Ascending aorta (tissue), 2 donors: ENCODE measurements around the gene PSMC2. TPM values are rescaled to one million over a fixed set of nuclear protein-coding genes. Genes with fewer than 3 reads are reported as not detected.

Source experiments
- DNase-seq, 2 donors: peaks; one replicate each; pipeline ENCODE4 v3.0.0-alpha.2; 2019; ENCODE audit warnings: low spot score in 2 of 2
- H3K27ac ChIP-seq, 2 donors: fragments of 200-600 bp; sonication (generic); one replicate each; pipeline ENCODE4 v1.5.1; 2016 to 2017; ENCODE audit warnings: mild to moderate bottlenecking in 1 of 2
- H3K27me3 ChIP-seq: fragments of 200-600 bp; sonication (generic); one replicate; pipeline ENCODE4 v1.5.1; 2017
- H3K36me3 ChIP-seq, 2 donors: fragments of 200-600 bp; sonication (generic); one replicate each; pipeline ENCODE4 v1.5.1; 2016
- H3K4me1 ChIP-seq, 2 donors: fragments of 200-600 bp; sonication (generic); one replicate each; pipeline ENCODE4 v1.5.1; 2016 to 2017; ENCODE audit warnings: mild to moderate bottlenecking in 1 of 2
- H3K4me3 ChIP-seq, 2 donors: fragments of 200-600 bp; sonication (generic); one replicate each; pipeline ENCODE4 v1.5.1; 2016 to 2017; ENCODE audit warnings: mild to moderate bottlenecking in 1 of 2
- H3K9me3 ChIP-seq, 2 donors: fragments of 200-600 bp; sonication (generic); one replicate each; pipeline ENCODE4 v1.5.1; 2016
- CTCF ChIP-seq, 3 experiments: fragments of 200-600 bp in 2 of 3; fragments of 450-650 bp in 1 of 3; sonication (generic) in 2 of 3; IDR thresholded peaks; one replicate each; pipeline ENCODE4 v1.5.1; 2016 to 2019; ENCODE audit warnings: antibody characterized with exemption in 3 of 3, mild to moderate bottlenecking in 1 of 3, moderate library complexity in 1 of 3
- intact Hi-C: fragments of 100-400 bp; cut with DNase I; formaldehyde crosslinking; loops from one replicate; pipeline ENCODE4 v1.15.1; 2023
- total RNA-seq: library from RNA; depleted of rRNA; stranded (reverse); fragments of >200 nt; gene quantifications from one replicate; pipeline ENCODE4 v1.1.0, GENCODE V29; 2016

PSMC2 gene
- total RNA-seq: 45.8 TPM

DNA sequence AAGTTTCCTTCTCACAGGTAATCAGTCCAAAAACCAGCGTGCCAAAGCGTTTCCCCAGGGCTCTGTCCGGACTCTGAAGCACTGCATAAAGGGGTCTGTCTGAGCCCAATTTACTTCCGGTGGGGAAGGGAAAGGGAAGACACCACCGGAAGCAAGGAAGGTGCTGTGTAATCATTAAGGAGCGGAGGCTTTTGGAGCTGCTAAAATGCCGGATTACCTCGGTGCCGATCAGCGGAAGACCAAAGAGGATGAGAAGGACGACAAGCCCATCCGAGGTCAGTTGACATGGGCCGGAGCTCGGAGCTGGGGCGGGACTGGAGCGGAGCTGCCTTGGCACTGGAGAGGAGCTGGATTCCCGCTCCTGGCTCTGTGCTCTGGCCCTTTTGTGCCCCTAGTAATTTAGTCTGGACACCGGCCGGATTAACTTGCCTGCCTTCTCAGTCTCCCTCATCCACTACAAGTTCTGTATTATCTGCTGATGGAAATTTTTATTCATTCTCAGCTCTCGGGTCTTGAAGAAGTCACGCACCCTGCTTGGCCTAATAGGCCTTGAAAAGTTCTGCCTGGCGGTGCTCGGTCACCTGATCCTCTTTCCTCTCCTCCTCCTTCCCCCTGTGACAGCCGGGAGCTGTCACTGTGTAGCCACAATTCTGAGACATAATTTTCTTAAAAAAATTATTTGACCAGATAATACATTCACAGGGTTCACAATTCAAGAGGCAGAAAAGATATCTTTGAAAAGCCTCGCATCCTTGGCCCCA is at the start of gene PSMC2:
Gene PSMC2 (plus strand): TSS at position 137 of the 761 bp plus-strand sequence. CDS start 69 bp downstream, at position 206.
- Histone ChIP-seq H3K36me3 (peaks cover 1 to 4% of the 10 kb centered on the region in 2 donors), H3K27me3 (no peaks in the 10 kb centered on the region), H3K4me3 (peak within 1 kb of the TSS; percentile 63 to 69), H3K4me1 (peaks cover 7 to 28% of the 10 kb centered on the region in 2 donors), H3K27ac (peak within 1 kb of the TSS; percentile 81 to 86), H3K9me3 (no peaks in the 10 kb centered on the region)
- intact Hi-C loops: no loop called here
- TF ChIP-seq CTCF (IDR thresholded peaks at IDR 0.05): no peak
- DNase-seq: peak in 1 of 2 donors; percentile 90

DNA sequence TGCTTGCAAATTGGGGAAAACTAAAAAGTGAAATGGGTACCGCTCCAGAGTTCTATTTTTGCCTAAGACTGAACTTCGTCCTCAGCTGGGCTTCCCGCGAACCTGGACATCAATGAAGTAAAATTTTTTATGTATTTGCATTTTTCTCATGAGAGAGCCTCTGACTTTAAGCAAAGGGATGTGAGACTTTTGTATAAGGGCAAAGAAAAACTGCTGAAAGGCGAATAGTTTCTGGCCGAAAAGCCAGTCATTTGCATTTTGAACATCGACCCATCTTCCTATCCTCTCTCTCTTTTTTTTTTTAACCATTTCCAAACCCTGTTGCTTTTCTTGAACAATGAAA is 49.6 kb upstream of the PSMC2 start:
- DNase-seq: no peak
- Histone ChIP-seq H3K36me3 (peaks cover 25 to 34% of the 10 kb centered on the region in 2 donors), H3K9me3 (no peaks in the 10 kb centered on the region), H3K27ac (peak overlapping the region; percentile 78 to 81), H3K4me3 (peak overlapping the region; percentile 79 to 89), H3K27me3 (no peaks in the 10 kb centered on the region), H3K4me1 (peaks cover 9 to 13% of the 10 kb centered on the region in 2 donors)
- intact Hi-C loops: loop anchor here (2.0 kb wide), 1 partner anchor 47 kb away; the partner anchor contains the start of gene DNAJC2
- no peak for TF ChIP-seq CTCF (IDR thresholded peaks at IDR 0.05)

- Histone ChIP-seq H3K9me3 (no peaks in the 10 kb centered on the region), H3K4me3 (no peak overlapping the region), H3K36me3 (peaks cover 36 to 51% of the 10 kb centered on the region in 2 donors), H3K27me3 (no peaks in the 10 kb centered on the region), H3K4me1 (peaks cover 9 to 13% of the 10 kb centered on the region in 2 donors), H3K27ac (no peak overlapping the region)
- no peak for TF ChIP-seq CTCF (IDR thresholded peaks at IDR 0.05)
- intact Hi-C loops: no loop called here
- DNase-seq: no peak
These were observed 47.8 kb upstream of the PSMC2 start for GRCh38 chr7:103299660-103300059.

DNA sequence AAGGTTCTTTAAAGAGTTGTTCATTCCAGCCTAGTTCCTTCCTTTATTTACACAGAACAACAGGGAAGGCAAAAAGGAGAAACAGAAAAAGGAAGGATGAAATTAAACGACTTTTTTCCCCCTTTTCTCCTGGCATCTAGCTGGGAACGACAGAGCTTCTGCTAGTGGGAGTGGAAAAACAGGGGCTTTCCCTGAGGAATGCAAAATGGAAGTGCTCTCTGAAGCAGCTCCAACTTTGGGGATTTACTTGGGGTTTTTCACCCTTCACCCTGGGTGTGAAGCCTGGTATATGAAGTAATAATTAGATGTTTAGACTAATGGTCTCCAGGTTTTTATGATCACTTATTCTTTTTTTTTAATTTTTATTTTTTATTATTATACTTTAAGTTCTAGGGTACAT is 46.0 kb upstream of the PSMC2 start:
- no peak overlapping the region for H3K27ac ChIP-seq
- DNase-seq: no peak
- H3K36me3 ChIP-seq: peaks cover 52 to 69% of the 10 kb centered on the region in 2 donors
- TF ChIP-seq CTCF (IDR thresholded peaks at IDR 0.05): no peak
- H3K4me3 ChIP-seq: no peak overlapping the region
- H3K9me3 ChIP-seq: no peaks in the 10 kb centered on the region
- H3K4me1 ChIP-seq: peaks cover 9 to 13% of the 10 kb centered on the region in 2 donors
- no peaks in the 10 kb centered on the region for H3K27me3 ChIP-seq
- intact Hi-C loops: no loop called here

DNA sequence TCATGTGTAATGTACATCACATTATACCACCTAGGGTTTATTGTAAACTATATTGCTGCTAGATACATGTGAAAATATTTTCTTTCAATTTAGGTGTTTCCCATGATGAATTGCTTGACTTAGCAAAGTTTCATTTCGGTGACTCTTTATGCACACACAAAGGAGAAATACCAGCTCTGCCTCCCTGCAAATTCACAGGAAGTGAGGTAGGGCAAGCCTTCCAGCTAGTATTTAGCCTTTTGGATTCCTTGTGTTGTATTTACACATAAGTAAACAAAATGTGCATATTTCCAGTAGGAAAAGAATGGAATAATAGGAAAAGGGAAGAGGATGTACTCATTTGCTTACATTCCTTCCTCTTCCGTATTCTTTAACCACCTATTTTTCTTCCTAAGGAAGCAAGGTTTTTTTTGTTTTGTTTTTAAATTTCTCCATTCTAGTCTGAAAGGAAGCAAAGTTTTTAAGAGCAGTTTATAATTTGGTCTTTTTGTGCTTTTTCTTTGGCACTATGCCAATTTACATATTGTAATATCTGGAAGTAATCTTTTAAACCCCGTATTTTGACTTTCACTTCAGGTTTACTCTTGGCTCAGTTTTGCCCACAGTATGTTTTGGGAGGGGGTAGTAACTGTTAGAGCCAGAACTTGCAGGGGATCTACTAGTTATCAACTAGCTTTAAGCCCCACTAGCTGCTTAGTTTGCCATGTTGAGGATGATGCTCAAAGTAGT is 39.8 kb upstream of the PSMC2 start:
- Histone ChIP-seq H3K27me3 (no peaks in the 10 kb centered on the region), H3K36me3 (peaks cover 87 to 98% of the 10 kb centered on the region in 2 donors), H3K9me3 (no peaks in the 10 kb centered on the region), H3K4me3 (no peak overlapping the region), H3K27ac (no peak overlapping the region), H3K4me1 (no peaks in the 10 kb centered on the region)
- no peak for DNase-seq
- TF ChIP-seq CTCF (IDR thresholded peaks at IDR 0.05): no peak
- intact Hi-C loops: no loop called here
